HG02852 (cell line): ENCODE results near the gene ZNF175.
A peak's percentile ranks its signal among the peaks of the same experiment; 100 is the strongest.

Source experiments
- ATAC-seq: cut with Tn5 transposase; IDR thresholded peaks from one replicate; pipeline ENCODE4 v1.9.1; 2021; ENCODE audit warnings: mild to moderate bottlenecking, moderate library complexity; ENCODE audit not compliant: unreplicated experiment

ZNF175 gene

GRCh38 chr19:51587264-51588191, 16.4 kb downstream of the ZNF175 start:
- ATAC-seq = no peak

GRCh38 chr19:51589511-51589910, 18.4 kb downstream of the ZNF175 start:
- no peak for ATAC-seq

DNA sequence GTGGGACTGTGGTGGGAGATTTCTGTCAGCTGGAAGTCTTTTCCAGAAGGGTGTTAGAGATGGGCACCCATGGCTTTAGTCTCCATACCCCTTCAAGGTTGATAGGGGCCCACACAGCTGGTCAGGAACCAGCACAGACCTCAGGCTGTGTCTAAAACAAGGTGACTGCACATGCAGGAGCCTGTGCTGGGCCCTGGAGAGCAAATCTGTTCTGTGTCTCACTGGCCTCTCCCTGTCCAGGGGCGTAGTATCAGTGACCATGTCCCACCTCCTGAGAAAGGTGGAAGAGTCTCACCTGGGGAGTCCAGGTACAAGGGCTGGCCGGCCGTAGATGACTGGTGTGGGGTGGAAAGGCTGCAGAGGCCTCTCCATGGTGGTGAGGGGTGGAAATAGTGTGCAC, 19.4 kb downstream of the ZNF175 start:
- ATAC-seq = no peak

- no peak for ATAC-seq
Measured at GRCh38 chr19:51592521-51592920, 21.4 kb downstream of the ZNF175 start.

DNA sequence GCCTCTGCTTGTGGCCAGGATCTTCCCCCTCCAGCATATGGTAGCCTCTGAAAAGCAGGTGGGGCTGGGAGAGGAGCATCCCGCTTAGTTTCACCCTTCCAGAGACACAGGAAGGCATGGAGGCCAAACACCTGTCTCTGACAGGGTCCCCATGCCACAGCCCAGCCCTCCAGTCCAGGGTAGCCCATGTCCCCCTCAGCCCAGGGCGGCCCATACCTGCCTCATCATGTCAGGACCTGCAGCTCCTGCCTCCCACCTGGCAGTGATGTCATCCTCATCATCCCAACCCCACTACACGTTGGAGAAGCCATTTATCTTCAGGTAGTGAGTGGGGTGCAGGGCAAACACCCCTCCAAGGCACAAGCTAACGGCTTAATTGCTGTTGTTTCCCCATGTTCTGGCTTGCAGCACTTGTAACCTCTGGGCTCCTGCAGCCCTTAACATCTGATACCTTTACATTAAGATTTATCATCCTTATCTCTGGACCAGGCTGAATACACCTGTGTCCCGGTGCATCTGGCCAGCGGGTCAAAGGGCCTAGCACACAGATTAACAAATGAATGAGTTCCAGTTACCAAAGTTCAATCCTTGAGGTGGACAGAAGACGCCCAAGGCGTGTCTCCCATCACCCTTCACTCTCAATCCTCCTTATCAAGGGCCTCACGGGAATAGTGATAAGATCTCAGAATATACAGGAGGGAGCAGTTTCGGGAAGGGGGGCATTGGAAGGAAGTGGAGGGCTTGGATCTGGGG, 22.2 kb downstream of the ZNF175 start:
- no peak for ATAC-seq

- ATAC-seq = peak; percentile 93
Measured at GRCh38 chr19:51593969-51594773, 23.1 kb downstream of the ZNF175 start.

DNA sequence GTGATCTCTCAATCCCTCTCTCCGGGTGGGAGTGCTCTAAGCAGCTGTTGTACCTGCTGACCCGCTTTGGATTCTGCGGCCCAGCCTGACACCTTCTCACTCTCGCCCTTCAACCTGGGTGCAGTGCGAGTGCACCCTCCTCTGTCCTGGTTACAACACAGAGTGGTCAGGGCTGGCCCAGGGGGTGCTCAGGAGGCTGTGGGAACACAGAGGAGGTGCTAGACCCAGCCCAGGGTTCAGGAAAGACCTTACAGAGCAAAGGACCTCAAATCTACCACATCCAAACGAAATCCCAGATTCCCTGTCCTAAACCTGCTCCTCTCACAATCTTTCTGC, 23.7 kb downstream of the ZNF175 start:
- ATAC-seq = peak; percentile 6

DNA sequence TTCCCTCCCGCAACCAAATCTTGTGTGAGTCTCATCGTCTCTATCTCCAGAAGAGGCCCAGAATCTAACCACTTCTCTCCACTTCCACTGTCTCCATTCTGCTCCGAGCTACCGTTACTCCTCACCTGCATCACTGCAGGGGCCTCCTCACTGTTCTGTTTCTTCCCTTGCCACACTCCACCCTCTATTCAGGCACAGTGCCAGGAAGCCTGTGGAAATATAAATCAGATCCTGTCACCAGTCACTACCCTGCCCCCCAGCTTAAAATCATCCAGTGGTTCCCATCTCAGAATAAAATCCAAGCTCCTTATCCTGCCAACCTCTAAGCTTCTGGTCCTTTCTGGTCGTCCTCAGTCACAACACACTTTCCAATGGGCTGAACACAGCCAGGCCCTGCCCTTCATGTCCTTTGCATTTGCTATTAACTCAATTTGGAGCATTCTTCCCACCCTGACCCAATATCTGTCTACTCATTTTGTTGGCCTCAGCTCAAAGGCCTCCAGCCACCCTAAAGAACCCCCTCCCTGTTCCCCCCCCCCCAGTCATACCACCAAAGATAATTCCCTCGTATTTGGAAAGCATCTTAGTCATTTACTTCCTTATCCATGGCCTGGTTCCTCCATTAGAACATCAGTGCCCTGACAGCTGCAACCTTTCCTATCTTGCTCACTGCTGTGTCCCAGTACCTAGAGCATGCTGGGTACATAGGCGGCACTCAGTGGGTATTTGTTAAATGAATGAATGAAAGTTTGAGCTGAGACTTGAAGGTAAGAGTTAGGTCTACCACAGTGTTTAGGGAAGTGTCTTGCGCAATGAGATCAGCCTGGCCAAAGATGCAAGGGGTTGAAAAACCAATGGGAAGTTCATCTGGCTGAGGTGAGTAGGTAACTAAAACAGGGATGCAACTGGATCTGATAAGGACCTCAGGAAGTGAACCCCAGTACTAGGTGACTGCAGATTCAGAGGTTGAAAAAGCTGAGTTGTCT, 24.4 kb downstream of the ZNF175 start:
- ATAC-seq = no peak

DNA sequence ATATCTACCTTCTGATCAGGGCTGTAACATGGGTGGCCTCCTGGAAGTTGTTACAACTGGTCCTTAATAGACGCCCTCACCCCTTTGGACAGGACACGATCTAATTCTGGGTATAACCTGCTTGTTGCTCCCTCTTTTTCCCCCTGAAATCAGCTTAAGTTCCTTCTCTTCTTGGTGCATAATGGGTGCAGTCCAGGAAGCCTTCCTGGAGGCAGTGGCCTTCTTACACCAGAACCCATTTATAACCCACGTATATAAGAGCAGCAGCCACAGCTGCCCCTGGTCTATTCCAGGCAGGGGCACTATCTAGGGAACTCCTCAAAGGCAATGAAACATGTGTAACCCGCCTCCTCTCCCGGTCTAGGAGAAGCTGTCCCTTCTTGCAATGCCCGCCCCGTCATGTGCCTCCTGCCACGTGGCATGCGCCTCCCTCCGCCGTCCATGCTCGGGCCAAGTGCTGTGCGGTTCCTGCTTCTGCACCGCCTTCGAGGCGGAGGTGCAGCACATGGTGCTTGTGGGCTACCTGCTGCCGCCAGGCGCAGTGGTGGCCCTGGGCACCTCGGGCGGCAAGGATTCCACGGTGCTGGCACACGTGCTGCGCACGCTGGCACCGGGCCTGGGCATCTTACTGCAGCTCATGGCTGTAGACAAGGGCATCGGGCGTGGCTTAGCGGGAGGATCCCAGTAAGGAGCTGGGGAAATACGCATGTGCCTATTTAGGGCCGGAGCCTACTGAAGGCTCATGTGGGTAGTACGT, 27.3 kb downstream of the ZNF175 start:
- ATAC-seq = no peak

- no peak for ATAC-seq
Measured at GRCh38 chr19:51599084-51599483, 28.0 kb downstream of the ZNF175 start.

- ATAC-seq = no peak
Measured at GRCh38 chr19:51600940-51601580, 30.0 kb downstream of the ZNF175 start.

DNA sequence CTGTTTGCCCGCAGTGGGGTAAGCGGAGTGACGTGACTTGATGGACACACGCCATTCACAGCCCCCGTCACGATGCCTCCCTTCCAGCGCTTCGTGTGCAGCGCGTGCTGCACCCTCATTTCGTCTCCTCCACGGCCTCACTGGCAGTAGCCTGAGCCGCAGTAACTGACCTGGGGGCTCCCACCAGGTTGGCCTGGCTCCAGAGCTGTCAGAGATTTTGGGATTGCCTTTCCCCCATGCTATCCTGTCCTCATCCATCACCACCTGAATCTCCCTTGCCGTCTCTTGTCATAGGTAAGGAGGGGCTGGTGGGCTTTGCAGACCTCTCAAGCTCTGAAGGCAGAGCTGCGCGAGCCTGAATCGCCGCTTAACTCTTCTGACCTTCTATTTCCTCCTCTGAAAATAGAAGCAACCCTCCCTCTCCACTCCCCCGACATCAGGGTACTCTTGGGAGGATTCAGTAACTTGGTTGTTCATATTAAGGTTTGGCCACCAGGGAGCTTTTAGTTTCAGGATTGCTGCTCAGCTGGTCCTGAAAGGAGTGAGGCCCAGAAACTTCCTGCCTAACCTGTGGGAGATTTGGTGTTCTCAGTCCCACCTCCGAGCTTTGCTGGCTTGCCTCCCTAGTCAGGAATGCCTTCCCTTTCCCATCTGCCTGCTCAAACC, 31.2 kb downstream of the ZNF175 start:
- ATAC-seq = no peak

DNA sequence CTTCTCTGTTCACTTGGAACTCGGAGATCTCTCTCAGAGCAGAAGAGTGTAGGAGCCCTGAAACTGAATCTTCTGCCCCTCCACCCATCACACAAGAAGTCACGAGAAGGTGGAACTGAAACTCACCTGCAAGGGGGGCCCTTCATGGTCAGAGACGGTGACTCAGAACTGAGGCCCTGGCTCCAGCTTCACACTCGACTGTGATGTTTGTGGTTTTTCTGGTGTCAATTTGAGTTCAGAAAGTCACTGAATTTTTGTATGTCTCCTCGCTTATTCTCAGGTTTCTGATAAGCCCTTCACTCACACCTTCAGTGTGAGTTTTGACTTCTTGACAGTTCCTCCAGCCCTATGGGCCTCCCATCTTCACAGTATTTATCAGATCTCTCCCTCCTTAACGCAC, 36.0 kb downstream of the ZNF175 start:
- peak; percentile 92 for ATAC-seq

DNA sequence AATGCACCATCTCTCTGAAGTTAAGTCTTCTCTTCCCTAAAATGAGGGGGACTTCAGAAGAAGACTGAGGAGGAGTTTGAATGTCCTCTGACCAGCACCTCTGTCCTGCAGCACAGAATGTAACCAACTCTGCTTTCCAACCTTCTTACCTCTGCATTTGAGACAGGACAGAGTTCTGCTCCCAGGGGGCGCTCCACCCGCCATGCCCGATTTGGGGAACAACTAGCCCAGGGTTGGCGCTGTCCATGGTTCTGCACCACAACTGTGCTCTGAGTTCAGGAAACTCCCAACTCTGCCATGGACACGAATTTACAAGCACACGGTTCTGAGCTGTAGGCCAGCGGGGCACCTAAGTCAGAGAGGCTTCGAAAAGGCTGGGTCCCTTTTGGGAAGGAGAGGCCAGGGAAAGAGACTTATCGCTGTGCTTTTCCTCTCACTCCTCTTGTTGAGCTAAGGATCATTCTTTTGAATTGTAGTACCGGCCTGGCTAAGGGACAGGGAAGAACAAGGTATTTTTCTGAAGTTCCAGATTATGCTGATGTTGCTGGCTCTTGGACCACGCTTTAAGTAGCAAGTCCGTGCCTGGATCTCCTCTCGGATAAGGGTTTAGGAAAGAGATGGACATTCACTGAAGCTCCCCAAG, 37.0 kb downstream of the ZNF175 start:
- no peak for ATAC-seq

DNA sequence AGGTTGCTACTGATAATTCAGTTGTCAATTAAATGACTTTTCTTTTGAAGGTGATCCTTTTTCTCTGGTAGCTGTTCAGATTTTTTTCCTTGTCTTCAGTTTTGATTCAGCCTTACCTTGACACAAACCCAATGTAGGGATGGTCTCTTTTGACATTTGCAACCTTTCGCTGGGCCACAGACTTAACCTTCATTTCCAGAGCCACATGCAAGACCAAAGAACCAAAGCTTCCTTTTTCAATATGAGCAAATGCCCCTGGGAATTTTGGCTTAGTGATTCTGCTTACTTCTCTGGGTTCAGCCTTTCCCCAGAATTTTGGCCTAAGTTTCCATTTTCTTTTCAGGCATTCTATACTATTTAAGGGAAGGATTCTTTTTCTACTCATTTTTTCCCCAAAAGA, 39.5 kb downstream of the ZNF175 start:
- no peak for ATAC-seq

- no peak for ATAC-seq
Measured at GRCh38 chr19:51614789-51615188, 43.7 kb downstream of the ZNF175 start.

GRCh38 chr19:51615991-51616390, 44.9 kb downstream of the ZNF175 start:
- ATAC-seq = no peak

DNA sequence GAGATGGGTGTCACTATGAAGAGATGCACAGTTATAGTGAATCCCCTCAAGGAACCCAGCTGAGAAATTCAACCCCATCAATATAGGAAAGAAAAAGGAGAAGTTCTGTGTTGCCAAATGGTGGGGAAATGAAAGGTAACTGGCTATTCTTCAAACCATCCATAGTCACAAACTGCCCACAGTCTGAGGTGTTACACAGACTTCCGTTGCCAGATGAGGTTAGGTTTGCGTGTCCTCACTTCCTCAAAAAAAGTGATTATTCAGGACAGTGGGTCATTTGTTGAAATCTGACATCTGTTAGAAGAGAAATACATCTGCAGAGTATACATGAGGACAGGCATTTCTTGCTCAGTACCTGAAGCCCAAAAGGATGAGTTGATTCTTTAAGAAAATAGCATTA, 50.1 kb downstream of the ZNF175 start:
- no peak for ATAC-seq
